Measurements from ENCODE around the gene ZNF804A. TPM values are rescaled to one million over a fixed set of nuclear protein-coding genes. Genes with fewer than 3 reads are reported as not detected.
A peak's percentile ranks its signal among the peaks of the same experiment; 100 is the strongest.

Gene ZNF804A
- polyA plus RNA-seq (2012; ENCODE audit: insufficient read length, low read depth): 2.6 TPM

DNA sequence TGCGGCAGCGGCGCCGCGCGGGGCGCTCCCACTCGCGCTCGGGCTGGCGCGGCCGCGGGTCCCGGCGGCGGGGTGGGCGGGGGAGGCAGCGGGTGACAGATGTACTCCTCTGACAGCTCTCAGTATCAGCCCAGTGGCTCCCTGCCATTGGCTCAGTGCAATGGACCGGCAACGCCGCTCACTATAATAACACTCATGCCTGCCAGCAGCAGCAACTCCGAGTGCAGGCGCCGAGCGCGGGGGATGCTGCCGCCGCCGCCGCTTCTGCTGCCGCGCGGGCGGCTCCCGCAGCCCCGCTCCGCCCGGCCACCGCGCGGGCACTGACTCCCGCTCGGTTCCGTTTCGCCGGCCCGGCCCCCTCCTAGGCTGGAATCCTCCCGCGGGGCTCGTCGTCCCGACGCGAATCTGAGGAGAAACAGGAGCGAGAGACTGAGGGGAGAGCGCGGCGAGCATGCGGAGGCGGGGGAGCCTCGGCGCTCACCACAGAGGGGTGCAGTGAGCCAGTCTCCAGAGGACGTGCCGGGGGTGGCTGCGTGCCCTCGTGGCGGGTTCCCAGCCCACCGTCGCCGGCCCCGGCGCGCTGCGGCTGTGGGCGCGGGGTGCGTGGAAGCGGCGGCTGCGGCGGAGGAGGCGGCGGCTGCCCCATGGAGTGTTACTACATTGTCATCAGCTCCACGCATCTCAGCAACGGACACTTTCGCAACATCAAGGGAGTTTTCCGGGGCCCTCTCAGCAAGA is at the start of gene ZNF804A:
Gene ZNF804A (plus strand): TSS at position 214 of the 738 bp plus-strand sequence. CDS start 431 bp downstream, at position 645.
- no peak for TF ChIP-seq FOXP2 (optimal IDR thresholded peaks at IDR 0.05; ENCODE audit: borderline replicate concordance, extremely low read depth, extremely low read length, insufficient read depth)
- peak; percentile 76; the same call in 1 of the 2 replicates for TF ChIP-seq POLR2AphosphoS5 (IDR thresholded peaks at IDR 0.05; ENCODE audit: low read depth, low read length)
- TF ChIP-seq, protein P1, sequence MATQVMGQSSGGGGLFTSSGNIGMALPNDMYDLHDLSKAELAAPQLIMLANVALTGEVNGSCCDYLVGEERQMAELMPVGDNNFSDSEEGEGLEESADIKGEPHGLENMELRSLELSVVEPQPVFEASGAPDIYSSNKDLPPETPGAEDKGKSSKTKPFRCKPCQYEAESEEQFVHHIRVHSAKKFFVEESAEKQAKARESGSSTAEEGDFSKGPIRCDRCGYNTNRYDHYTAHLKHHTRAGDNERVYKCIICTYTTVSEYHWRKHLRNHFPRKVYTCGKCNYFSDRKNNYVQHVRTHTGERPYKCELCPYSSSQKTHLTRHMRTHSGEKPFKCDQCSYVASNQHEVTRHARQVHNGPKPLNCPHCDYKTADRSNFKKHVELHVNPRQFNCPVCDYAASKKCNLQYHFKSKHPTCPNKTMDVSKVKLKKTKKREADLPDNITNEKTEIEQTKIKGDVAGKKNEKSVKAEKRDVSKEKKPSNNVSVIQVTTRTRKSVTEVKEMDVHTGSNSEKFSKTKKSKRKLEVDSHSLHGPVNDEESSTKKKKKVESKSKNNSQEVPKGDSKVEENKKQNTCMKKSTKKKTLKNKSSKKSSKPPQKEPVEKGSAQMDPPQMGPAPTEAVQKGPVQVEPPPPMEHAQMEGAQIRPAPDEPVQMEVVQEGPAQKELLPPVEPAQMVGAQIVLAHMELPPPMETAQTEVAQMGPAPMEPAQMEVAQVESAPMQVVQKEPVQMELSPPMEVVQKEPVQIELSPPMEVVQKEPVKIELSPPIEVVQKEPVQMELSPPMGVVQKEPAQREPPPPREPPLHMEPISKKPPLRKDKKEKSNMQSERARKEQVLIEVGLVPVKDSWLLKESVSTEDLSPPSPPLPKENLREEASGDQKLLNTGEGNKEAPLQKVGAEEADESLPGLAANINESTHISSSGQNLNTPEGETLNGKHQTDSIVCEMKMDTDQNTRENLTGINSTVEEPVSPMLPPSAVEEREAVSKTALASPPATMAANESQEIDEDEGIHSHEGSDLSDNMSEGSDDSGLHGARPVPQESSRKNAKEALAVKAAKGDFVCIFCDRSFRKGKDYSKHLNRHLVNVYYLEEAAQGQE (IDR thresholded peaks at IDR 0.05; ENCODE audit: insufficient read depth in 1 of 2, low read depth in 2 of 2, low read length in 2 of 2): no peak
- TF ChIP-seq SIN3A (IDR thresholded peaks at IDR 0.05; ENCODE audit: borderline replicate concordance, insufficient read depth, low read length): peak; percentile 58; the same call in 1 of the 2 replicates
- peak; percentile 62; the same call in 1 of the 2 replicates for TF ChIP-seq TAF1 (IDR thresholded peaks at IDR 0.05; ENCODE audit: borderline replicate concordance, insufficient read depth, low read length)

DNA sequence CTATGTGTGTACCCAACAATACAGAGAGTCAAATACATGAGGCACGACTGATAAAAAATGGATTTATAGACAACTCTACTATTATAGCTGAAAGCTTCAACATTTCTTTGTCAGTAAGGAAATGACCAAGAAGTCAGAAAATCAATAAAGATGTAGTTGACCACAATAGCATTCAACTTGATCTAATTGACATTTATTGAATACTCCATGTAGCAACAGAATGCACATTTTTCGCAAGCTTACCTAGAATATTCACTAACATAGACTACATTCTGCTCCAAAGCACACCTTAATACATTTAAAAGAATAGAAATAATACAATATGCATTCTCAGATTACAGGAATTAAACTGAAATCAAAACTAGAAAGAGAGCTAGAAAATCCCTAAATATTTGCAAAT is 49.2 kb upstream of the ZNF804A start:
- TF ChIP-seq, protein P1 (IDR thresholded peaks at IDR 0.05; ENCODE audit: insufficient read depth in 1 of 2, low read depth in 2 of 2, low read length in 2 of 2): no peak
- TF ChIP-seq TAF1 (IDR thresholded peaks at IDR 0.05; ENCODE audit: borderline replicate concordance, insufficient read depth, low read length): no peak
- TF ChIP-seq FOXP2 (optimal IDR thresholded peaks at IDR 0.05; ENCODE audit: borderline replicate concordance, extremely low read depth, extremely low read length, insufficient read depth): no peak
- no peak for TF ChIP-seq POLR2AphosphoS5 (IDR thresholded peaks at IDR 0.05; ENCODE audit: low read depth, low read length)
- TF ChIP-seq SIN3A (IDR thresholded peaks at IDR 0.05; ENCODE audit: borderline replicate concordance, insufficient read depth, low read length): no peak

DNA sequence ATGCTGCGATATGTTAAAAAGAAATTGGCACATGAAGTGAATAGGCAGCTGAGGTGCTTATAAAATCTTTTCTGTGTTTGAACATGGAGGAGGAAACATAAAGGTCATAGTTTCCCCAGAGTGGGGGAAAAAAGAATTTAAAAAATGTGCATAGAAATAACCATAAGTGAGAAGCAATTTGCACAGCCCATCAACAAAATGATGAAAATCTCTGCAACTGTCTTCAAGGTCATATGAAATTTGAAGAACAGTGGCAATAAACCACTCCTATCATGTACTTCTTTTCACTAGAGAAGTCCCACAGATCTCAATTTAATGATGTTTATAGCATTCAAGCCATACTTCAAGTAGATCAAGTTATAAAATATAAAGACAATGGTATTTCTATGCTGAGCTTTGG is 46.7 kb upstream of the ZNF804A start:
- TF ChIP-seq SIN3A (IDR thresholded peaks at IDR 0.05; ENCODE audit: borderline replicate concordance, insufficient read depth, low read length): no peak
- TF ChIP-seq POLR2AphosphoS5 (IDR thresholded peaks at IDR 0.05; ENCODE audit: low read depth, low read length): no peak
- TF ChIP-seq TAF1 (IDR thresholded peaks at IDR 0.05; ENCODE audit: borderline replicate concordance, insufficient read depth, low read length): no peak

GRCh38 chr2:184554736-184555135 is 43.6 kb upstream of the ZNF804A start:
- TF ChIP-seq TAF1 (IDR thresholded peaks at IDR 0.05; ENCODE audit: borderline replicate concordance, insufficient read depth, low read length): no peak
- TF ChIP-seq POLR2AphosphoS5 (IDR thresholded peaks at IDR 0.05; ENCODE audit: low read depth, low read length): no peak
- TF ChIP-seq, protein P1 (IDR thresholded peaks at IDR 0.05; ENCODE audit: insufficient read depth in 1 of 2, low read depth in 2 of 2, low read length in 2 of 2): no peak
- no peak for TF ChIP-seq FOXP2 (optimal IDR thresholded peaks at IDR 0.05; ENCODE audit: borderline replicate concordance, extremely low read depth, extremely low read length, insufficient read depth)
- no peak for TF ChIP-seq SIN3A (IDR thresholded peaks at IDR 0.05; ENCODE audit: borderline replicate concordance, insufficient read depth, low read length)

GRCh38 chr2:184555352-184555751 is 43.0 kb upstream of the ZNF804A start:
- no peak for TF ChIP-seq FOXP2 (optimal IDR thresholded peaks at IDR 0.05; ENCODE audit: borderline replicate concordance, extremely low read depth, extremely low read length, insufficient read depth)
- TF ChIP-seq, protein P1 (IDR thresholded peaks at IDR 0.05; ENCODE audit: insufficient read depth in 1 of 2, low read depth in 2 of 2, low read length in 2 of 2): no peak
- TF ChIP-seq SIN3A (IDR thresholded peaks at IDR 0.05; ENCODE audit: borderline replicate concordance, insufficient read depth, low read length): no peak
- TF ChIP-seq POLR2AphosphoS5 (IDR thresholded peaks at IDR 0.05; ENCODE audit: low read depth, low read length): no peak
- TF ChIP-seq TAF1 (IDR thresholded peaks at IDR 0.05; ENCODE audit: borderline replicate concordance, insufficient read depth, low read length): no peak

Data from PFSK-1 (cell line).